HG03025 (cell line): ENCODE measurements around the gene KLF6.

Experiments used
- ATAC-seq: cut with Tn5 transposase; IDR thresholded peaks from one replicate; pipeline ENCODE4 v1.9.1; 2021; ENCODE audit warnings: mild to moderate bottlenecking, moderate library complexity; ENCODE audit not compliant: unreplicated experiment, low FRiP score

The KLF6 gene

GRCh38 chr10:3790272-3790671, 5.3 kb upstream of the KLF6 start:
- ATAC-seq: no peak

- no peak for ATAC-seq
Observed at GRCh38 chr10:3789621-3790020, 4.6 kb upstream of the KLF6 start.

GRCh38 chr10:3787816-3788215, 2.8 kb upstream of the KLF6 start:
- ATAC-seq: no peak

- ATAC-seq: no peak
Observed at GRCh38 chr10:3787016-3787400, 2.0 kb upstream of the KLF6 start.

GRCh38 chr10:3786295-3787015, 1.4 kb upstream of the KLF6 start:
- no peak for ATAC-seq

- no peak for ATAC-seq
Observed at GRCh38 chr10:3785851-3786271, 852 bp upstream of the KLF6 start.

GRCh38 chr10:3785251-3785850, 342 bp upstream of the KLF6 start:
- ATAC-seq: peak; percentile 70

GRCh38 chr10:3783682-3784432, 1.2 kb downstream of the KLF6 start:
- no peak for ATAC-seq

- ATAC-seq: peak; percentile 23
Observed at GRCh38 chr10:3783316-3783681, 1.7 kb downstream of the KLF6 start.

GRCh38 chr10:3782451-3783315, 2.3 kb downstream of the KLF6 start:
- ATAC-seq: no peak

- ATAC-seq: no peak
Observed at GRCh38 chr10:3782146-3782450, 2.9 kb downstream of the KLF6 start.

- ATAC-seq: no peak
Observed at GRCh38 chr10:3781468-3782145, 3.4 kb downstream of the KLF6 start.

- ATAC-seq: no peak
Observed at GRCh38 chr10:3780771-3781467, 4.1 kb downstream of the KLF6 start.

GRCh38 chr10:3780021-3780770, 4.8 kb downstream of the KLF6 start:
- ATAC-seq: no peak

- ATAC-seq: no peak
Observed at GRCh38 chr10:3779158-3779741, 5.8 kb downstream of the KLF6 start.

- no peak for ATAC-seq
Observed at GRCh38 chr10:3778692-3779157, 6.3 kb downstream of the KLF6 start.

- ATAC-seq: no peak
Observed at GRCh38 chr10:3777981-3778691, 6.9 kb downstream of the KLF6 start.
